Brain microvascular endothelial cell (primary cell): ENCODE data around the gene CRABP2.

Experiments
- DNase-seq: peaks from one replicate; pipeline ENCODE4 v3.0.0-alpha.2; 2020
- H3K27ac ChIP-seq: fragments of 250-450 bp; sonication (Bioruptor Pico); 2 replicates; pipeline ENCODE4 v1.5.1; 2020; ENCODE audit warnings: mild to moderate bottlenecking, moderate library complexity
- H3K27me3 ChIP-seq: fragments of 250-450 bp; sonication (Bioruptor Pico); replicated peaks from 2 replicates; pipeline ENCODE4 v1.5.1; 2020; ENCODE audit warnings: mild to moderate bottlenecking
- H3K36me3 ChIP-seq: fragments of 250-450 bp; sonication (Bioruptor Pico); replicated peaks from 2 replicates; pipeline ENCODE4 v1.5.1; 2020; ENCODE audit warnings: mild to moderate bottlenecking
- H3K4me3 ChIP-seq: 2 replicates; pipeline ENCODE4 v1.5.1; 2011; ENCODE audit warnings: low read depth, mild to moderate bottlenecking, control low read depth, low read length, moderate library complexity
- in situ Hi-C: cut with HindIII; loops from 2 replicates; pipeline ENCODE4 v1.10.0; 2017; ENCODE audit warnings: low sequenced_read_pairs, low pct_ligation_motif_present
- TF ChIP-seq, protein P1 (sequence below): IDR thresholded peaks from 2 replicates; pipeline ENCODE4 v1.5.1; 2011; ENCODE audit warnings: low read depth, mild to moderate bottlenecking, moderate library complexity, low read length, control low read depth, inconsistent platforms; ENCODE audit errors: missing control alignments

Gene CRABP2

DNA sequence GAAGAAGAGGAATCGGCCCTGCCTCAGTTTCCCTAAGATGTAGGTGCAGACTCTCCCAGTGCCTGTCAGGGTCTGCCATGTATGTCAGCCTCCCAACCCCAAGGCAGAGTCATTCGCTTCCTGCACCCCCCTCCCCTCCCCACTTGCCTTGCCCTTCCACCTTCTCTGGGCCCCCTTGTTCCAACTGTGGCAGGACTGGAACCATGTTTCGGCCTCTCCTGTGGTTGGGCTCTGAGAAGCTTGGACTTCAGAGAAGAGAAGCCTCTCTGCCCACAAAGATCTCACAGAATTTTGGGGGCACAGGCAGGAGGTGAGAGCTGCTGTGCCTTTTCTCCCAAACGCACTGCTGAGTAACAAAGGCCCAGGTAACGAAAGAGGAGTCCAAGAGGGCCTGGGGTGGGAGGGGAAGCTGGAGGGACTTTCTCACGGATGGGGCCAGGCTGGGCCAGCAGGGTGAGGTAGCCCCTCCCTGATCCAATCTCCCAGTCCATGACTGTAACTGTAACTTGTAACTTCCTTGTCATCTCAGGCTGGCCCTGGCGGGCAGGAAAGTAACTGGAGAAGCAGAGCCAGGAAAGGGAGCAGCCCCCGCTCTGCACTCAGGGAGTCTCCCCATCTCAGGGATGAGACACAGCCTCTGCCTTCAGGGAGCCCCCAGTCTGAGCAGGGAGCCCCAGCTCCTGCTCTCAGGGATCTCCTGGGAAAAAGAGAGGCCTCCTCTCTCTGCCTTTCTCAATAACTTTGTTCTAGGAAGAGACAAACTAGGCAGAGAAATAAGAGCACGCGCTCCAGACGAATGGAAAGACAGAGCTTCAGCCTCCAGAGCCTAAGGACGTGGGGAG is 11.3 kb downstream of the CRABP2 start:
- no peaks in the 10 kb centered on the region for H3K36me3 ChIP-seq
- H3K27ac ChIP-seq = no peak overlapping the region
- no peak overlapping the region for H3K4me3 ChIP-seq
- in situ Hi-C loops = no loop called here
- peaks cover 4% of the 10 kb centered on the region for H3K27me3 ChIP-seq
- no peak for DNase-seq
- TF ChIP-seq, protein P1, sequence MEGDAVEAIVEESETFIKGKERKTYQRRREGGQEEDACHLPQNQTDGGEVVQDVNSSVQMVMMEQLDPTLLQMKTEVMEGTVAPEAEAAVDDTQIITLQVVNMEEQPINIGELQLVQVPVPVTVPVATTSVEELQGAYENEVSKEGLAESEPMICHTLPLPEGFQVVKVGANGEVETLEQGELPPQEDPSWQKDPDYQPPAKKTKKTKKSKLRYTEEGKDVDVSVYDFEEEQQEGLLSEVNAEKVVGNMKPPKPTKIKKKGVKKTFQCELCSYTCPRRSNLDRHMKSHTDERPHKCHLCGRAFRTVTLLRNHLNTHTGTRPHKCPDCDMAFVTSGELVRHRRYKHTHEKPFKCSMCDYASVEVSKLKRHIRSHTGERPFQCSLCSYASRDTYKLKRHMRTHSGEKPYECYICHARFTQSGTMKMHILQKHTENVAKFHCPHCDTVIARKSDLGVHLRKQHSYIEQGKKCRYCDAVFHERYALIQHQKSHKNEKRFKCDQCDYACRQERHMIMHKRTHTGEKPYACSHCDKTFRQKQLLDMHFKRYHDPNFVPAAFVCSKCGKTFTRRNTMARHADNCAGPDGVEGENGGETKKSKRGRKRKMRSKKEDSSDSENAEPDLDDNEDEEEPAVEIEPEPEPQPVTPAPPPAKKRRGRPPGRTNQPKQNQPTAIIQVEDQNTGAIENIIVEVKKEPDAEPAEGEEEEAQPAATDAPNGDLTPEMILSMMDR = no peak

DNA sequence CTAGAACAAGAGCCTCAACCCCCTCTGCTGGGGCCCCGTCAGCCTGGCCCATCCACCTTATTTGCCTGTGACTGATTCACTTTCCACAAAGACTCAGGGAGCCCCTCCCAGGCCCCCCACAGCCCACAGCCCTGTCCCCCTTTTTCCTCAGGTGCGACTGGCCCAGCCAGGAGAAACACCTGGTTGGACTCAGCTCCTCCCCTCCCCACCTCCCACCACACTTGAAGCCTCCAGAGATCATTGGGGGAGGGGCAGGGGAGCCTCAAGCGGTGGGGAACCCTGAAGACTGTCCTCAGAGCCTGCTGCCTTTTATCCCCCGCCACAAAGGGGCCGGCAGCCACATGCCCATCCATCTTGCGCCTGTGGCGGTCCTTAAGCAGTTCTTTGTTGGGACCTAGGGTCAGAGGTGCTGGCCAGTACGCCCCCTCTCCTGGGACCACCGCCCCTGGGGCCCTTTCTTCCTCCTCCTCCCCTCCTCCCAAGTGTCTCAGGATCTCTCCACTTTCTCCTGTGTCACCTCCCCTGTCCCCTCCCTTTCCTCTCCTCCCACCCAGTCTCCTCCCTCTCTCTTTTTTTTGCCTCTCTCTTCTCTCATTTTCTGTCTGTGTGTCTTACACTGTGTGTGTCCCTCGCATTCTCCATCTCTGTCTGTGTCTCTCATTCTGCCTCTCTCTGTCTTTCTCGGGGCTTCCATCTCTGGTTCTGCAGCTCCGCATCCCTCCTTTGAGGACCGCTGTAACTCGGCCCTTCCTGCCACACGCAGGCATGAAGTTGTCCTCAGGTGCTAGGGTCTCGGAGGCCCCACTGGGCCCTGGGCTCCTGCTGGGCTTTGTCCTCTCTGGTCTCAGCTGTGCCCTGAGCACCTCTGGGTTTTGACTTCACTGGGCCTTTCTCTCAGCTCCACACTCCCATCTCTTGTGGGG is 12.2 kb downstream of the CRABP2 start:
- Histone ChIP-seq H3K27me3 (peaks cover 4% of the 10 kb centered on the region), H3K36me3 (no peaks in the 10 kb centered on the region), H3K27ac (no peak overlapping the region), H3K4me3 (no peak overlapping the region)
- no peak for DNase-seq
- TF ChIP-seq, protein P1 = no peak
- in situ Hi-C loops = no loop called here

GRCh38 chr1:156692441-156692924 is 12.9 kb downstream of the CRABP2 start:
- in situ Hi-C loops = no loop called here
- H3K4me3 ChIP-seq = no peak overlapping the region

DNA sequence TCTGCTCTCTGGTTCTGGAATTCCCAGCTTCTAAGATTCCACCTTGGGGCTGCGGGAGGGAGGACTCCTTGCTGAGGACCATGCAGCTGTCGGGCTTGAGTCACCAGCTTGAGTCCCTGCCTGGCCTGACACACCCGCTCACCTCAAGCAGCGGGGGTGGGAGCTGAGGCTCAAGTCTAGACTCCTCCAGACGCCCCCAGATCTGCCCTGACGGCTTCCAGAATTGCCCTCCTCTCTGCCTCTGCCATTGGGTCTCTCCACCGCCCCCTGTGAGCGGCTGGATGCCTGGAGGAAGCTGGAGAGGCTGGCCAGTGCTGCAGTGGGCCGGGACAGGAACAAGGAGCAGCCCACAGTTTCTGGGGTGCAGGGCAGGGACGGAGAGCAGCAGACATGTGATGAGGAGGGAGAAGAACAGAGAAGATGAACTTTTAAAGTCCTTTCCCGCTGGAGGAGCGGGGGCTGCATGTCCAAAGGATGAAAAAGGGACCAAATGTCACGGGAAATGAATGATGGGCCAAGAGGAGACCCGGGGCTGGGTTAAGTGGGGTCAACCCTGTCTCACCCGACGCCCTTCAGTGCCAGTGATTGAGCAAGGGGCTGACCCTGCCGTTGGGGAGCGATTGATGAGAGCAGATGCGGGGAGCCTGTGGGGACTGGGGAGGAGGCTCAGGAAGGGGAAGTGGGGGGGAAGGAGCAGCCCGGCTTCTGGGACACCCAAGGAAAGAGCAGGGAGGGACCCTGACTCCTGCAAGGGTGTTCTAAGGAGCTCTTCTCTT is 13.5 kb downstream of the CRABP2 start:
- Histone ChIP-seq H3K36me3 (no peaks in the 10 kb centered on the region), H3K4me3 (no peak overlapping the region)
- in situ Hi-C loops = no loop called here

More at GRCh38 chr1:156692441-156692924, 12.9 kb downstream of the CRABP2 start:
- Histone ChIP-seq H3K27me3 (peaks cover 4% of the 10 kb centered on the region), H3K27ac (no peak overlapping the region), H3K36me3 (no peaks in the 10 kb centered on the region)
- DNase-seq = no peak
- TF ChIP-seq, protein P1 = no peak

DNA sequence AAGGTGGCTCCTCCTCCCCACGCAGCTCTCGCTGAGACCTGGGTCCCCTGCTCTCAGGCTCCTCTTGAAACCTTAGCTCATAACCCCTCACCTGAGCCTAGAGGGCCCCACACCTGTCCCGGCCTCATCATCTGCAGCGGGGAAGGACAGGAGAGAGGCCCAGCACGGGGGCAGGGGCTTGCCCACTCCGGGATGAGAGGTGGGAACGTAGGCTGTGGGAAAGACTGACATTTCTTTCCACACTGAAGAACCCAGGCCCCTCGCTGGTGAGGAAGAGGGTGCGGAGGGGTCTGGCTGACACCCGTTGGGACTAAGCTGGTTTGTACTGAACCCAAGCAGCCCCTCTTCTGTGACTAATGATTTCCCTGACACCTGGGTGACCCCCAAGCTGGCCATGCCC is 14.2 kb downstream of the CRABP2 start:
- Histone ChIP-seq H3K27me3 (peaks cover 4% of the 10 kb centered on the region), H3K4me3 (no peak overlapping the region), H3K36me3 (no peaks in the 10 kb centered on the region), H3K27ac (no peak overlapping the region)
- in situ Hi-C loops = no loop called here
- TF ChIP-seq, protein P1 = no peak
- no peak for DNase-seq

More for the DNA sequence above, 13.5 kb downstream of the CRABP2 start:
- DNase-seq = no peak
- TF ChIP-seq, protein P1 = peak; percentile 47
- H3K27ac ChIP-seq = no peak overlapping the region
- peaks cover 4% of the 10 kb centered on the region for H3K27me3 ChIP-seq
